K562 (cell line): ENCODE results near the gene EDDM3A.

Experiments
- CTCF ChIP-seq, 3 experiments: IDR thresholded peaks in 2 of 3; conservative IDR thresholded peaks in 1 of 3; 2 replicates each; pipeline ENCODE4 v1.5.1; 2011 to 2012; ENCODE audit warnings: low read length in 3 of 3, mild to moderate bottlenecking in 3 of 3, control low read depth in 2 of 3, improper control_type of control experiment in 1 of 3, inconsistent platforms in 1 of 3, low read depth in 1 of 3, mixed read lengths in 1 of 3, moderate library complexity in 1 of 3; ENCODE audit not compliant: insufficient read depth in 2 of 3
- E2F6 ChIP-seq, 2 experiments: IDR thresholded peaks; 2 replicates each; pipeline ENCODE4 v1.6.1; 2011; ENCODE audit warnings: borderline replicate concordance in 1 of 2, control low read depth in 1 of 2, low read depth in 1 of 2, low read length in 1 of 2, mild to moderate bottlenecking in 1 of 2, mixed read lengths in 1 of 2, moderate library complexity in 1 of 2; ENCODE audit not compliant: insufficient read depth in 1 of 2, insufficient read length in 1 of 2, poor library complexity in 1 of 2, severe bottlenecking in 1 of 2; ENCODE audit errors: extremely low read depth in 1 of 2
- MYNN ChIP-seq, 2 experiments: sonication (generic); formaldehyde crosslinking in 1 of 2; IDR thresholded peaks; 2 replicates each; pipeline versions ENCODE4 v1.5.0 to v1.6.1; 2016 to 2020; ENCODE audit warnings: antibody characterized with exemption in 1 of 2, missing genetic modification reagents in 1 of 2
- PRDM10 ChIP-seq: fragments of 450-650 bp; IDR thresholded peaks from 2 replicates; pipeline ENCODE4 v1.6.1; 2018; ENCODE audit not compliant: partially characterized antibody
- PRPF4 ChIP-seq: fragments of 200-400 bp; formaldehyde crosslinking; IDR thresholded peaks from one replicate; pipeline ENCODE4 v1.6.1; 2017; ENCODE audit warnings: low read length, low read depth, mild to moderate bottlenecking; ENCODE audit not compliant: insufficient read depth, poor library complexity, severe bottlenecking

- no peak for TF ChIP-seq E2F6 (IDR thresholded peaks at IDR 0.05; ENCODE audit: borderline replicate concordance in 1 of 2, extremely low read depth in 1 of 2, insufficient read depth in 1 of 2, insufficient read length in 1 of 2, low read depth in 1 of 2, low read length in 1 of 2, poor library complexity in 1 of 2, severe bottlenecking in 1 of 2)
- no peak for TF ChIP-seq CTCF (IDR thresholded peaks at IDR 0.05 in 2 of 3, conservative IDR thresholded peaks at IDR 0.05 in 1 of 3; ENCODE audit: insufficient read depth in 2 of 3, low read depth in 1 of 3, low read length in 3 of 3)
- no peak for TF ChIP-seq MYNN (IDR thresholded peaks at IDR 0.05)
- no peak for TF ChIP-seq MYNN (CRISPR knock-in tag; IDR thresholded peaks at IDR 0.05)
- TF ChIP-seq PRPF4, result no peak
- no peak for TF ChIP-seq PRDM10
Measured at GRCh38 chr14:20775043-20775442, 29.4 kb downstream of the EDDM3A start.
